ENCODE measurements around the gene ANO10.

Gene ANO10

GRCh38 chr3:43340403-43340802 lies 281.4 kb downstream of the ANO10 start (continued):
- TF ChIP-seq HOXC10 (CRISPR knock-in tag; IDR thresholded peaks at IDR 0.05) (no peak), ZNF302 (tag by site-specific recombination; IDR thresholded peaks at IDR 0.05; ENCODE audit: low read depth) (no peak)

GRCh38 chr3:43338295-43338694 lies 283.5 kb downstream of the ANO10 start:
- Histone ChIP-seq H3K36me3 (ENCODE audit: control insufficient read depth in 2 of 2, insufficient read depth in 1 of 2, low read length in 2 of 2) (peaks cover 3 to 65% of the 10 kb centered on the region in 2 experiments; a peak in 2 of 3 replicates), H3K4me3 (ENCODE audit: low read depth, low read length) (no peak overlapping the region), H3K4me1 (ENCODE audit: control insufficient read depth, insufficient read depth, low read length) (no peaks in the 10 kb centered on the region), H3K27ac (ENCODE audit: extremely low read depth, low read depth, low read length) (no peak overlapping the region), H3K9me3 (ENCODE audit: control insufficient read depth, insufficient read depth, low read depth, low read length) (no peaks in the 10 kb centered on the region)
- ChIA-PET CTCF (no interaction called here), POLR2A (no interaction called here)
- TF ChIP-seq PRDM10 (tag by site-specific recombination; IDR thresholded peaks at IDR 0.05) (no peak), ZNF626 (tag by site-specific recombination; IDR thresholded peaks at IDR 0.05) (0 out of 2 replicates have a peak, but pooled peaks have one; percentile 66), SP3 (tag by site-specific recombination; IDR thresholded peaks at IDR 0.05) (no peak), ZNF654 (tag by site-specific recombination; IDR thresholded peaks at IDR 0.05; ENCODE audit: low read depth) (no peak), ZNF660 (tag by site-specific recombination; IDR thresholded peaks at IDR 0.05) (no peak), ZNF521 (tag by site-specific recombination; IDR thresholded peaks at IDR 0.05) (no peak), ZNF16 (tag by site-specific recombination; IDR thresholded peaks at IDR 0.05; ENCODE audit: low read depth) (no peak), ZNF510 (tag by site-specific recombination; IDR thresholded peaks at IDR 0.05; ENCODE audit: insufficient replicate concordance) (peak; percentile 27), ZBTB49 (tag by site-specific recombination; IDR thresholded peaks at IDR 0.05; ENCODE audit: low read depth) (no peak), ZBTB20 (tag by site-specific recombination; IDR thresholded peaks at IDR 0.05) (no peak), ZNF416 (tag by site-specific recombination; IDR thresholded peaks at IDR 0.05) (no peak), SETDB1 (IDR thresholded peaks at IDR 0.05; ENCODE audit: insufficient read length, low read length) (peak; percentile 91), ZNF529 (tag by site-specific recombination; IDR thresholded peaks at IDR 0.05; ENCODE audit: insufficient replicate concordance) (peak; percentile 37), ZNF433 (tag by site-specific recombination; IDR thresholded peaks at IDR 0.05; ENCODE audit: low read depth) (no peak), ZNF580 (tag by site-specific recombination; IDR thresholded peaks at IDR 0.05) (no peak), MEIS1 (CRISPR knock-in tag; IDR thresholded peaks at IDR 0.05; ENCODE audit: borderline replicate concordance) (no peak), ZNF830 (tag by site-specific recombination; IDR thresholded peaks at IDR 0.05; ENCODE audit: low read depth) (no peak), ZNF280D (tag by site-specific recombination; IDR thresholded peaks at IDR 0.05) (peak; percentile 72; the same call in 1 of the 2 replicates), ZNF146 (tag by site-specific recombination; IDR thresholded peaks at IDR 0.05) (no peak), ZNF18 (tag by site-specific recombination; IDR thresholded peaks at IDR 0.05) (no peak), ZNF155 (tag by site-specific recombination; IDR thresholded peaks at IDR 0.05) (no peak)
